Measurements from ENCODE around the gene SNX15.

The SNX15 gene

DNA sequence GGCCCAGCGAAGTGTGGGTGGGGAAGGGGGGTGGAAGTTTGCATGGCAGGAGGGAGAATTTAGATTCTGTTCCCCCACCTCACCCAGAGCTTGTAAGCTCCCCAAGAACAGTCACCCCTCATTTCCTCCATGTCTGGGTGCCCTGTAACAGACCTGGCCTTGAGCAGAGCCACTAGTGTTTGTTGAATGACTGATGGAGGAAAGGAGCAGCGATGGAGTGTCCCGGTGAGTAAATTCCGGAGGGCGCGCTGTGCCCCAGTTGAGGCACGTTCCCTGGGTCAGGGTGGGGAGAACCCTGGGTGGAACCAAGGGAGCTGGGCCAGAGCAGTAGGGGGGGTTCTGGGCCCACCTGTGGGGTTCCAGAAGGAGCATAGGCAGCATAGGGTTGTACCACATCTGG lies 30.3 kb downstream of the SNX15 start:
- TF ChIP-seq, protein P1, sequence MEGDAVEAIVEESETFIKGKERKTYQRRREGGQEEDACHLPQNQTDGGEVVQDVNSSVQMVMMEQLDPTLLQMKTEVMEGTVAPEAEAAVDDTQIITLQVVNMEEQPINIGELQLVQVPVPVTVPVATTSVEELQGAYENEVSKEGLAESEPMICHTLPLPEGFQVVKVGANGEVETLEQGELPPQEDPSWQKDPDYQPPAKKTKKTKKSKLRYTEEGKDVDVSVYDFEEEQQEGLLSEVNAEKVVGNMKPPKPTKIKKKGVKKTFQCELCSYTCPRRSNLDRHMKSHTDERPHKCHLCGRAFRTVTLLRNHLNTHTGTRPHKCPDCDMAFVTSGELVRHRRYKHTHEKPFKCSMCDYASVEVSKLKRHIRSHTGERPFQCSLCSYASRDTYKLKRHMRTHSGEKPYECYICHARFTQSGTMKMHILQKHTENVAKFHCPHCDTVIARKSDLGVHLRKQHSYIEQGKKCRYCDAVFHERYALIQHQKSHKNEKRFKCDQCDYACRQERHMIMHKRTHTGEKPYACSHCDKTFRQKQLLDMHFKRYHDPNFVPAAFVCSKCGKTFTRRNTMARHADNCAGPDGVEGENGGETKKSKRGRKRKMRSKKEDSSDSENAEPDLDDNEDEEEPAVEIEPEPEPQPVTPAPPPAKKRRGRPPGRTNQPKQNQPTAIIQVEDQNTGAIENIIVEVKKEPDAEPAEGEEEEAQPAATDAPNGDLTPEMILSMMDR (IDR thresholded peaks at IDR 0.05), result no peak
- no peak overlapping the region for H3K27ac ChIP-seq
- H3K4me3 ChIP-seq, result no peak overlapping the region
- DNase-seq (ENCODE audit: low spot score), result no peak

DNA sequence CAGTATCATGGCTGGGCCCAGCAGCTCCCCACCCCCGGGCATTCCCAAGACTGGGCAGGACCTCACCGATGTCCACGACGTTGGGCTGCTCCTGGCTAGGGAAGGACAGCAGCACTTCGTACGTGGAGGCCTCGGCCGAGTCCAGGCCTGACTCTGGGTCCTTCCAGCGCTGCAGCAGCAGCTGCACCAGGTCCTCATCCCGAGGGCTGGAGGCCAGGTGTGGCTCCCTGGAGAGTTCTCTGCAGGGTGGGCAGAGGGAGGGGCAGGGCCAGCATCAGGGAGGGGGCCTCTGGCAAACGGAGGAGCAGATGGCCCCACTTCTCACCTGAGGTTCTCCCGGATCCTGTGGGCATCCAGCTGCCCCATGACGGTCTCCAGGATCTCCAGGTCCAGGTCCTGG lies 30.8 kb downstream of the SNX15 start:
- Histone ChIP-seq H3K4me3 (no peak overlapping the region), H3K27ac (no peak overlapping the region)
- TF ChIP-seq, protein P1 (IDR thresholded peaks at IDR 0.05), result no peak
- no peak for DNase-seq (ENCODE audit: low spot score)

DNA sequence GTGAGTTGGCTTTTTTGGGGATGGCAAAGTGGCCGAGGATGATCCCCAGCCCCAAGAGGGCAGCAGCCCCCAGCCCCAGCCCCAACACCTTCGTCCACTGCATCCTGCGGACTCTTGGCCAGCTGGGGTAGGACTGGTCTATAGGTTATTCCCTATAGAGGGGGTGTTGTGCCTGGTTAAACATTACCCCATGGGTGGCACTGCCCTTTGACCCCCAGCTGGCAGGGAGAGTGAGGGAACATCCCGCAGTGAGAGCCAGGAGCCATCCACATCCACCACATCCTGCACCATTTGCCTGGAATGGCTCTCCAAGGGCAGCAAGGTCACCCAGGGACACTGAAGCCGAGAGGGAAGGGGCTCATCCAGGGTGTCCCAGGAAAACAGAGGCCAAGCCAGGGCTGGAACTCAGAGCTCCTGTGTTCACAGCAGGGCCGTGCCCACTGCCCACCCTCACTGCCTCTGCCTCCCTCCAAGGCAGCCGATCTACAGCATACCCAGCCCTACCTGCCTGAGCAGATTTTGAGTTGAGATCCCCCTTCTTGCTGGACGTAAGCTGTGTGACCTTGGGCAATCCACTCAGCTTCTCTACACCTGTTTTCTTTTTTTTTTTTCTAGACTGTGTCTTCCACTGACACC lies 31.3 kb downstream of the SNX15 start, which contains the start of gene NAALADL1:
NAALADL1 (minus strand) TSS at position 135 of the 636 bp plus-strand sequence; CDS start at position 103, 32 bp downstream.
- Histone ChIP-seq H3K4me3 (no peak within 1 kb of the TSS), H3K27ac (no peak within 1 kb of the TSS)
- TF ChIP-seq, protein P1 (IDR thresholded peaks at IDR 0.05), result no peak
- DNase-seq (ENCODE audit: low spot score), result no peak

DNA sequence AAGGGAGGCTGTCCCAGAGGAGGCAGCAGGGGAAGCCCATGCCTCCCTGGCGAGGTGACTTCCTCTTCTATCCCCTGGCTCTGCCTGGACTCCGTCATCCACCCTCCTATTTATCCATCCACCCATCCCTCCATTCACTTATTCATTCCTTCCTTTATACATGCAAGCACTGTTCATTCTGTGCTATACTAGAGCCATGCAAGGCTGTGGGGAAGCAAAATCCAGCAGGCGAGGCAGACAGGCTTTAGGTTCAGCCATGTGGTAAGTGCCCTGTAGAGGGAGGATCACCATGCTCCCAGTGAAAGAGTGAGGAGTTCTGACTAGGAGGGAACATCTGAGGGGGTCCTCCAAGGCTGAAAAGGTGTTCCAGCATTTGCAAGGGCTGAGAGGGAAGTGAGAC lies 32.3 kb downstream of the SNX15 start:
- no peak for DNase-seq (ENCODE audit: low spot score)
- Histone ChIP-seq H3K4me3 (no peak overlapping the region), H3K27ac (no peak overlapping the region)

DNA sequence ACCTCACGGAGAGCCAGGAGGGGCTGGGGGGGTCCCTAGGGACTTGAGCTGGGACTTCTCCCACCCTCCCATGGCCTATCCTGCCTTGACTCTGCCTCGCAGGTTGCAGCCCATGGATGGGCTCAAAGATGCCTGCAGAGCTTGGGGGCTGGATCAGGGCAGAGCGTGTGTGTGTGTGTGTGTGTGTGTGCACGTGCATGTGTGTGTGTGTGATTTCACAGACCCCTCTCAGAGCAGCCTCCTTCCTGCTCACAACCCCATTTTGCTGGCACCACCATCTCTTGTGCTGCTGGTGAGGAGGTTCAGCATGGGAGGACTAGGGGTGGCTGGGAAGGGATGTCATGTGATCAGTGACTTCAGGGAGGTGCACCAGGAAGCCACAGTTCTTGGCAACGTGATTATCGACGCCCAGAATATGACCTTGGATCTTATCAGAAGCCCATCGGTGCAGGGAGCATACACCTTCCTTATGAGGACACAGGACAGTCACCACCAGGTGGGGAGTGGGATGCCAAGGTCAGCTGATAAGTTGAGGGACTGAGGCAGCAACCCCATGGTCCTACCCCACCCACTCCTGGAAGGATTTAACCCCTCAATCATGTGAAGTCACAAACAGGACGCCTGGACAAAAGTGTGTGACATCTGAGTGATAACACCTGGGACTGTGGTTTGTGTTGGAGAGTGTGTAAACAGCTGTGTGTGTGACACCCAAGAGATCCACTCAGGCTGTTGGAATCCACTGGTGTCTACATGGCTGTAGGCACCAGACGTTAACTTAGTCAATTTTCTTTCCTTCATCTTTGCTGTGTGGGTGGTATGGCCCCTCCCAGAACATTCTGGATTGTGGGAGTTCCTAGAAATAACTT lies 33.0 kb downstream of the SNX15 start:
- TF ChIP-seq, protein P1 (IDR thresholded peaks at IDR 0.05), result no peak
- Histone ChIP-seq H3K4me3 (no peak overlapping the region), H3K27ac (no peak overlapping the region)
- no peak for DNase-seq (ENCODE audit: low spot score)

More for the DNA sequence above, 32.3 kb downstream of the SNX15 start:
- TF ChIP-seq, protein P1 (IDR thresholded peaks at IDR 0.05), result no peak

DNA sequence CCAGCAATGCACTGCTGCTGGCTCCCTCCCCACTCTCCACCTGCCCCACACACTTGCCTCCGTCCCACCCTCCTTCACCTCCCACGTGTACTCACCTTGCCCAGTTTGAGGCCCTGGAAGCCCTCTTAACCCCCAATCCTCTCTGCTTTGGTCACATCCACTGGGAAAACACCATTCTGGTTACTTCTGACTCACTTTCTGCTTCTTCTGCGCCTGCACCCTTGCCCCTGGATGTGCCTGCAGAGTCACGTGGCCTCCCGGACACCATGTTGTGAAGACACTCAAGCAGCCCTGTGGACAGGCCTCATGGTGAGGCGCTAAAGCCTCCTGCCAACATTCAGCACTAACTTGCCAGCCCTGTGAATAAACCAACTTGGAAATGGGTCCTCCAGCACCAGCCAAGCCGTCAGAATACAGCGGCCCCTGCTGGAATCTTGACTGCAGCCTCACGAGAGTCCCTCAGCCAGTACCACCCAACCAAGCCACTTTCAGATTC lies 33.7 kb downstream of the SNX15 start:
- Histone ChIP-seq H3K4me3 (no peak overlapping the region), H3K27ac (no peak overlapping the region)
- DNase-seq (ENCODE audit: low spot score), result no peak
- TF ChIP-seq, protein P1 (IDR thresholded peaks at IDR 0.05), result no peak

Measured in coronary artery (tissue), 2 donors.